ENCODE results near the gene NLRP11. TPM values are rescaled to one million over a fixed set of nuclear protein-coding genes. Genes with fewer than 3 reads are reported as not detected.

NLRP11 gene
- total RNA-seq, 4 donors from 2014 or later, result not detected

DNA sequence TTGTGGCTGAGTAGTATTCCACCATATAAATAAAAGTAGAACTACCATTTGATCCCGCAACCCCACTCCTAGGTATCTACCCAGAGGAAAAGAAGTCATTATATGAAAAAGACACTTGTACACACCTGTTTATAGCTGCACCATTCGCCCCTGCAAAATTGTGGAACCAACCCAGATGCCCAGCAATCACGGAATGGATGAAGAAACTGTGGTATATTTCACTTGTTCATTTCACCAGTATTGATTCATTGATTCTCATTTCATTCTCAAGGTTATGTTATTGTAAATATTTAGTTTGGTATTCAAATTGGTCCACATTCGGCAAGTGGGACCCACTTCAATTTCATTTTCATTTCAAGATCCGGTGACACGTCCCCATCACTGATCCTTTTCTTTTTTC lies 81.1 kb downstream of the NLRP11 start:
- Histone ChIP-seq H3K27me3 (peaks cover 3% of the 10 kb centered on the region), H3K36me3 (no peaks in the 10 kb centered on the region), H3K4me3 (no peak overlapping the region), H3K27ac (no peak overlapping the region), H3K9me3 (no peaks in the 10 kb centered on the region), H3K4me1 (no peaks in the 10 kb centered on the region)
- no peak for ATAC-seq
- 87 to 93% methylated on average over 3 to 5 of the region's 6 CpGs for WGBS, 2 donors (ENCODE audit: low coverage in 1 of 2)
- TF ChIP-seq EP300 (IDR thresholded peaks at IDR 0.05), result no peak

DNA sequence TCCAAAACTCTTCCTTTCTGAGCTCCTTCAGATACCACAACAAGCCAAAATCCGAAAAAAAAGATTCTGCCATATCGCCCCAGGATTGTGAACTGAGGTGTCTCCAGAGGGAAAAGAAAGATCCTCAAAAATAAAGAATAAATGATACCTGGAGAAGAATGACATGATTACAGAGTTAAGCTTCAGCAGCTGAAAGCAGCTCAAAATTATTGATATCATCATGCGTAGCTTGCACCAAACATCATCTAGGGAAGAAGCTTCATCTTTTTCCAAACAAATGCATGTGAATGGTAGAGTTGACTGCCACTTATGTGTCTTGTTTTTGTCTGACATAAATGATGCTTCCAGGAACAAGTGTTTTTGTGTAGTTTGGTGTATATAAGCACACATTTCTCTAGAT lies 93.5 kb downstream of the NLRP11 start, which contains the start of gene NLRP9:
Gene NLRP9 (minus strand): TSS at position 101 of the 400 bp plus-strand sequence. CDS start 28 bp downstream, at position 73.
- H3K36me3 ChIP-seq, result no peaks in the 10 kb centered on the region
- no peak within 1 kb of the TSS for H3K4me3 ChIP-seq
- no peak within 1 kb of the TSS for H3K27ac ChIP-seq
- H3K4me1 ChIP-seq, result no peaks in the 10 kb centered on the region
- WGBS, 2 donors (ENCODE audit: low coverage in 1 of 2), result 82 to 90% methylated on average over 1 to 2 of the region's 3 CpGs
- TF ChIP-seq EP300 (IDR thresholded peaks at IDR 0.05), result no peak
- no peak for TF ChIP-seq POLR2A (IDR thresholded peaks at IDR 0.05)
- TF ChIP-seq, protein P1, sequence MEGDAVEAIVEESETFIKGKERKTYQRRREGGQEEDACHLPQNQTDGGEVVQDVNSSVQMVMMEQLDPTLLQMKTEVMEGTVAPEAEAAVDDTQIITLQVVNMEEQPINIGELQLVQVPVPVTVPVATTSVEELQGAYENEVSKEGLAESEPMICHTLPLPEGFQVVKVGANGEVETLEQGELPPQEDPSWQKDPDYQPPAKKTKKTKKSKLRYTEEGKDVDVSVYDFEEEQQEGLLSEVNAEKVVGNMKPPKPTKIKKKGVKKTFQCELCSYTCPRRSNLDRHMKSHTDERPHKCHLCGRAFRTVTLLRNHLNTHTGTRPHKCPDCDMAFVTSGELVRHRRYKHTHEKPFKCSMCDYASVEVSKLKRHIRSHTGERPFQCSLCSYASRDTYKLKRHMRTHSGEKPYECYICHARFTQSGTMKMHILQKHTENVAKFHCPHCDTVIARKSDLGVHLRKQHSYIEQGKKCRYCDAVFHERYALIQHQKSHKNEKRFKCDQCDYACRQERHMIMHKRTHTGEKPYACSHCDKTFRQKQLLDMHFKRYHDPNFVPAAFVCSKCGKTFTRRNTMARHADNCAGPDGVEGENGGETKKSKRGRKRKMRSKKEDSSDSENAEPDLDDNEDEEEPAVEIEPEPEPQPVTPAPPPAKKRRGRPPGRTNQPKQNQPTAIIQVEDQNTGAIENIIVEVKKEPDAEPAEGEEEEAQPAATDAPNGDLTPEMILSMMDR (IDR thresholded peaks at IDR 0.05), result no peak
- no peak for TF ChIP-seq POLR2AphosphoS5 (IDR thresholded peaks at IDR 0.05)
- no peaks in the 10 kb centered on the region for H3K9me3 ChIP-seq
- ATAC-seq, result no peak
- H3K27me3 ChIP-seq, result peaks cover 24% of the 10 kb centered on the region

Other genes with a start within 250 kb of the NLRP11 start
- gene FIZ1, start 232.5 kb downstream of the NLRP11 start, total RNA-seq, result 10 to 100 TPM in 2 of 4 donors, 1 to 10 TPM in 2; 4.7 to 11.2 (median 9.9) TPM
- gene ZNF524, start 231.7 kb downstream of the NLRP11 start, total RNA-seq, result 10 to 100 TPM; 20.3 to 33.5 (median 26.4) TPM
- gene ZNF865, start 226.4 kb downstream of the NLRP11 start, total RNA-seq, result 10 to 100 TPM in 1 of 4 donors, 1 to 10 TPM in 3; 4.6 to 12.0 (median 6.4) TPM
- gene ZNF784, start 207.4 kb downstream of the NLRP11 start, total RNA-seq, result 1 to 10 TPM in 3 of 4 donors, under 1 TPM in 1; 0.54 to 8.1 (median 4.8) TPM
- gene ZNF580, start 191.0 kb downstream of the NLRP11 start, total RNA-seq, result 10 to 100 TPM; 28.9 to 44.1 (median 35.2) TPM
- 10 to 100 TPM in 3 of 4 donors, 1 to 10 TPM in 1; 8.4 to 17.5 (median 11.4) TPM for gene ZNF581, start 188.3 kb downstream of the NLRP11 start, total RNA-seq
- gene CCDC106, start 183.8 kb downstream of the NLRP11 start, total RNA-seq, result 10 to 100 TPM; 11.4 to 28.5 (median 15.5) TPM
- 10 to 100 TPM; 68.9 to 97.9 (median 91.4) TPM for gene U2AF2, start 177.0 kb downstream of the NLRP11 start, total RNA-seq
- 100 to 1,000 TPM in 1 of 4 donors, 10 to 100 TPM in 3; 44.8 to 165 (median 70.2) TPM for gene EPN1, start 156.8 kb downstream of the NLRP11 start, total RNA-seq
- not detected for gene NLRP9, start 93.6 kb downstream of the NLRP11 start, total RNA-seq
- gene RFPL4A, start 72.9 kb downstream of the NLRP11 start, total RNA-seq, result not detected
- gene RFPL4AL1, start 62.9 kb downstream of the NLRP11 start, total RNA-seq, result not detected
- not detected for gene NLRP4, start 4.5 kb upstream of the NLRP11 start, total RNA-seq
- not detected for gene NLRP13, start 100.3 kb upstream of the NLRP11 start, total RNA-seq
- gene NLRP8, start 115.8 kb upstream of the NLRP11 start, total RNA-seq, result not detected
- not detected for gene NLRP5, start 154.8 kb upstream of the NLRP11 start, total RNA-seq

Data from gastroesophageal sphincter (tissue), 4 donors.